Measurements from ENCODE around the gene ZNF559. TPM values are rescaled to one million over a fixed set of nuclear protein-coding genes. Genes with fewer than 3 reads are reported as not detected.

Gene ZNF559
- 10.7 and 11.9 TPM in 2 replicates for total RNA-seq

GRCh38 chr19:9323919-9324583, at the start of gene ZNF559:
ZNF559 (plus strand) TSS chr19:9324179; CDS start chr19:9338550, 14,371 bp downstream.

GRCh38 chr19:9309139-9309973, 14.6 kb upstream of the ZNF559 start, which contains the start of gene ZNF699:
ZNF699 (minus strand) TSS chr19:9309838; CDS start chr19:9305119, 4,719 bp downstream.

GRCh38 chr19:9362905-9363304, 38.9 kb downstream of the ZNF559 start, which contains the start of gene ZNF177:
ZNF177 (plus strand) TSS chr19:9363013; CDS start chr19:9378312, 15,299 bp downstream.

Other genes starting within 250 kb of the ZNF559 start
- not detected in 2 replicates for gene OR1M1, start 237.1 kb upstream of the ZNF559 start, total RNA-seq
- gene OR7G2, start 216.7 kb upstream of the ZNF559 start, total RNA-seq: not detected in 2 replicates
- gene OR7G1, start 208.4 kb upstream of the ZNF559 start, total RNA-seq: not detected in 2 replicates
- gene OR7G3, start 197.2 kb upstream of the ZNF559 start, total RNA-seq: not detected in 2 replicates
- 12.2 and 14.6 TPM in 2 replicates for gene ZNF317, start 183.8 kb upstream of the ZNF559 start, total RNA-seq
- not detected in 2 replicates for gene OR7D2, start 145.2 kb upstream of the ZNF559 start, total RNA-seq
- not detected in 2 replicates for gene OR7D4, start 104.6 kb upstream of the ZNF559 start, total RNA-seq
- gene OR7E24, start 73.2 kb upstream of the ZNF559 start, total RNA-seq: not detected in 2 replicates
- gene ZNF699, start 14.3 kb upstream of the ZNF559 start, total RNA-seq: 5.8 and 6.2 TPM in 2 replicates
- 0.97 and 1.7 TPM in 2 replicates for gene ZNF177, start 38.8 kb downstream of the ZNF559 start, total RNA-seq
- gene ZNF266, start 111.4 kb downstream of the ZNF559 start, total RNA-seq: 7.1 and 9.7 TPM in 2 replicates
- gene ZNF560, start 174.4 kb downstream of the ZNF559 start, total RNA-seq: not detected in 2 replicates
- 20.1 and 21.4 TPM in 2 replicates for gene ZNF426, start 214.5 kb downstream of the ZNF559 start, total RNA-seq